GM18498 (cell line): Measurements from ENCODE around the gene CNTF.

ENCODE experiments used
- ATAC-seq: cut with Tn5 transposase; IDR thresholded peaks from one replicate; pipeline ENCODE4 v1.9.1; 2021; ENCODE audit warnings: mild to moderate bottlenecking, moderate library complexity; ENCODE audit not compliant: unreplicated experiment

The CNTF gene

GRCh38 chr11:58641803-58642581 is 19.5 kb downstream of the CNTF start:
- no peak for ATAC-seq

DNA sequence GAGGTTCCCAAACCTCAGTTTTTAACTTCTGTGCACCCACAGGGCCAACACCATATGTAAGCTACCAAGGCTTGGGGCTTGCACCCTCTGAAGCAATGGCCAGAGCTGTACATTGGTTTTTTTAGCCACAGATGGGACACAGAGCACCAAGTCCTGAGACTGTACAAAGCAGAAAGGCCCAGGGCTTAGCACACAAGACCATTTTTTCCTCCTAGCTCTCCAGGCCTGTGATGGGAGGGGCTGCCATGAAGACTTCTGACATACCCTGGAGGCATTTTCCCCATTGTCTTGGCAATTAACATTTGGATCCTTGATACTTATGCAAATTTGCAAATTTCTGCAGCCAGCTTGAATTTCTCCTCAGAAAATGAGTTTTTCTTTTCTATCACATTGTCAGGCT is 23.4 kb downstream of the CNTF start:
- no peak for ATAC-seq

GRCh38 chr11:58647141-58647699 is 24.8 kb downstream of the CNTF start:
- peak; percentile 88 for ATAC-seq

GRCh38 chr11:58647866-58648265 is 25.4 kb downstream of the CNTF start:
- peak; percentile 9 for ATAC-seq

DNA sequence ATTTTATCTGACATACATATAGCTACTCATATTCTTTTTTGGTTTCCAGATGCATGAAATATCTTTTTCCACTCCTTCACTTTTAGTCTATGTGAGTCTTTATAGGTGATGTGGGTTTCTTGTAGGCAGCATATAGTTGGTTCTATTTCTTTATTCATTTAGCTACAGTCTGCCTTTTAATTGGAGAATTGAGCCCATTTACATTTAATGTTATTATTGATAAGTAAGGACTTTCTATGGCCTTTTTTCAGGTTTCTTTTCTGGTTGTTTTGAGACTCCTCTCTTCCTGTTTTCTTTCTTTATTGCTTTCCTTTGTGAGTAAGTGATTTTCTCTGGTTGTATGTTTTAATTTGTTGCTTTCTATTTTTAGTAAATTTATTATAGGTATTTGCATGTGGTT is 27.2 kb downstream of the CNTF start:
- ATAC-seq: no peak

DNA sequence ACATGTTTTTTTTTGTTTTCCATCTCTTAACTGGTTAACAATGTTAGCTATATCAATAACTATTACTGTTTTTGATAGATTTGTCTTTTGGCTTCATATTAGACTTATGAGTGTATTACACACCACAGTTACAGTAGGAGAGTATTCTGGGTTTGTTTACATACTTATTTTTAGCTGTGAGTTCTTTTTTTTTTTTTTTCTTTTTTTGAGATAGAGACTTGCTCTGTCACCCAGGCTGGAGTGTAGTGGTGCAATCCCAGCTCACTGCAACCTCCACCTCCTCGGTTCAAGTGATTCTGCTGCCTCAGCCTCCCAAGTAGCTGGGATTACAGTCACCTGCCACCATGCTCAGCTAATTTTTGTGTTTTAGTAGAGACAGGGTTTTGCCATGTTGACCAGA is 28.0 kb downstream of the CNTF start:
- no peak for ATAC-seq

GRCh38 chr11:58652726-58653280 is 30.3 kb downstream of the CNTF start:
- no peak for ATAC-seq

DNA sequence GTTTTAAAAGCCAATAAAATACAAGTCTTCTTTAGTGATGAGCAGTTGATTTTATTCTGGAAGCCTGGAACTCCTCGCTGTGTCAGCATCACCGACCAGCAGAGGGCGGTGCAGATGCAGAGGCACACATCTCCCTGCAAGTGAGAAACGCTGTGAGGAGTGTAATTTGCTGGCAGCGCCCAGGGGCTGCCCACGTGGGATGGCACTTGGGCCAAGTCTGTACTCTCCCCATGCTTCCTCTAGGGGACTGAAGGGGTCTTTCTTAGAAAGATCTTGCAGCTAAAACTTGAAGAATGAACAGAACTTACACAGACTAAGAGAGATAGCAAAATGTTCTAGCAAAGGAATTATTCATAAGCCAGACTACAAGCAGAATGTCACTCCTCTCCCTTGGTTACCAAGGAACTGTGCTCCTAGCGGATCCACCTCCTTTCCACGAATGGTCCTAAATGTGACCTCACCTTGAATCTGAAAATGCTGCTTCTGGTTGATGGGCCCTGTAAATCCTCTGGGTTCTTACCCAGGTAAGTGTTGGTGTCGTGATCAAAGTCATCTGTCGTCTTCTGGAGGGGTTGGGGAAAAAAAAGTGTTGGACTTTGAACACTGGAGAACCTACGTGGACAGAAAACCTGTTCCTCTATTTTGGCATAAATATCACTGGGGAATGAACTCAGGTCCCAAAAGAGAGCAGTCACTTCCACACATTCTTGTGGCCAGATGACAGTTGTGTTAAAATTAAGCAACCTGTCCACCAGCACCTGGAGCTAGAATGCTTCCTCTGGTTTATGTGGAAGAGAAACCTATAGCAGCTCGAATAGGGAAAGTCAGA is 31.8 kb downstream of the CNTF start:
- ATAC-seq: peak; percentile 91

- peak; percentile 51 for ATAC-seq
Measured at GRCh38 chr11:58654908-58655296, 32.4 kb downstream of the CNTF start.

- no peak for ATAC-seq
Measured at GRCh38 chr11:58656348-58656747, 33.9 kb downstream of the CNTF start.

GRCh38 chr11:58658623-58659022 is 36.2 kb downstream of the CNTF start:
- ATAC-seq: no peak

GRCh38 chr11:58659404-58659803 is 36.9 kb downstream of the CNTF start:
- no peak for ATAC-seq

DNA sequence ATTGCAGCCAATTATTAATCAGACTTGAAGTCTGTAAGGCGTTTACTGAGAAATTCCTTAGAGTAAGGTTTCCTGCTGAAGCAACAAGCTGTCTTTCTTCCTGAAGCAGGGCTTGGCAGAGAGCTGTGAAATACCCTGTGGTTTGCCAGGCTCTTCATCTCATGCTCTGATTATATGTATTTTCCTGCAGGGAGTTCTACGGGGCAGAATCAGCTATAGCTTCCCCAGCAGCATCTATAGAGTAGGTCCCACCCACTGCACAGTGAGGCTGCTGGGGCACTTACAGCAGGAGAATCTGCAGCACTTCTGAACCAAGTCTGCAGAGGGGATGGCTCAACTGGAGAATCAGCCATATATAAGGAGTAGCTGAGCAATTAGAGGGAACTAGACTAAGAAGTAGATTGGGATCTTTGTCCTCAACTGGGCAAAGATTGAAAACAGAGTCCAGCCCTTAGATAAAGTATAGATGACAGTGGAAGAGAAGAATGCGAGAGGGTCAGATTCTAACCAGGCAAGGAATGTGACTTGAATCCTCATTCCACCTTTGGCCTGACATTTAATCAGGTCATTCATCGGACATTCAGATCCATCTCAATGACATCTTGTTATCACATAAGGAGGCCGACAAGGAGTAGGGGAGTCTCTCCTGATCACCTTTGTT is 37.6 kb downstream of the CNTF start:
- ATAC-seq: no peak

GRCh38 chr11:58671983-58672633 is 49.6 kb downstream of the CNTF start:
- ATAC-seq: no peak

GRCh38 chr11:58674609-58675008 is 52.1 kb downstream of the CNTF start:
- no peak for ATAC-seq
